ENCODE results near the gene AADAC. TPM values are rescaled to one million over a fixed set of nuclear protein-coding genes. Genes with fewer than 3 reads are reported as not detected.

AADAC gene
- total and polyA plus RNA-seq, 2 of the 13 experiments (the other 11 are each of a cell fraction or from before 2014, with no cell fraction given): 0.87 to 1.5 TPM

DNA sequence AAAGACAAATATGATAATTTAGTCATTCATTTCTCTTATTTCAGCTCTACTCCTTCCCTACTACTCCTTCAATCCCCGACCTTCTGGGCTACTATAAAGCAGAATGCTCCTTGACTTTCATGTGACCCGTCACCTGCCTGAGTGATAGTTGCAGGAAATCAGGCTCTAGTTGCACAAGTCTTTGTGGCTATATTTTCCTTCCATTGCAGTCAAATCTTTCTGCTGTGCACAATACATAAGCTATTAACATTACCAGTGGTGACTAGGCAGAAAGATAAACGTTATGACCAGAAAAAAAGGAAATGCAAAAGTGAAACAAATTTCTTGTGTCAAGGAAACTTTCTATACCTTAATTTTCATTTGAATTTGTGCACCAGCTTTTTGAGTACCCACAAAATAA lies 61.8 kb downstream of the AADAC start:
- no peak for DNase-seq (ENCODE audit: low spot score)
- intact Hi-C loops (cut with micrococcal nuclease; ENCODE audit: unreplicated experiment) (no loop called here), in situ Hi-C loops (cut with HindIII; ENCODE audit: extremely low pct_ligation_motif_present, low pct_unique_long_range_greater_than_20kb) (no loop called here)
- Histone ChIP-seq H3K79me2 (ENCODE audit: insufficient read depth, low read length) (no peaks in the 10 kb centered on the region), H3K27me3 (ENCODE audit: control insufficient read depth in 1 of 2, insufficient read depth in 2 of 2, low read length in 2 of 2) (no peaks in the 10 kb centered on the region; a peak in 1 of 5 replicates), H3K9me3 (ENCODE audit: low read length) (no peaks in the 10 kb centered on the region), H3K4me1 (ENCODE audit: insufficient read depth, low read length) (no peaks in the 10 kb centered on the region), H3K9ac (ENCODE audit: insufficient read depth, low read depth, low read length) (no peak overlapping the region), H3K27ac (ENCODE audit: extremely low read length, insufficient read depth, low read length) (no peak overlapping the region), H4K20me1 (ENCODE audit: insufficient read depth, low read length) (no peaks in the 10 kb centered on the region), H3K4me2 (ENCODE audit: low read depth, low read length) (no peak overlapping the region), H3K36me3 (replicated peaks in 1 of 2; ENCODE audit: control insufficient read depth in 1 of 2, insufficient read depth in 2 of 2, low read length in 2 of 2) (no peaks in the 10 kb centered on the region), H2AFZ (ENCODE audit: low read length) (no peak overlapping the region), H3K4me3 (replicated peaks in 1 of 3; ENCODE audit: insufficient read depth in 1 of 3, low read depth in 2 of 3, low read length in 3 of 3) (no peak overlapping the region)
- WGBS (ENCODE audit: low lambda C conversion rate): 16% methylated on average over 3 of the region's 3 CpGs
- ChIA-PET CTCF (ENCODE audit: low intra/inter-chr PET ratio, low total read pairs) (no interaction called here), POLR2A (no interaction called here)
- no peak for ATAC-seq
- BruUV-seq (replicated peaks): no TSS peak
- no peak for TF ChIP-seq ZKSCAN8 (CRISPR knock-in tag; IDR thresholded peaks at IDR 0.05; ENCODE audit: borderline replicate concordance)
- no peak for TF ChIP-seq ZNF331 (CRISPR knock-in tag; IDR thresholded peaks at IDR 0.05)
- TF ChIP-seq ZNF350 (CRISPR knock-in tag; IDR thresholded peaks at IDR 0.05; ENCODE audit: borderline replicate concordance, low read depth): no peak
- TF ChIP-seq ZNF530 (CRISPR knock-in tag; IDR thresholded peaks at IDR 0.05; ENCODE audit: low read depth): no peak
- no peak for TF ChIP-seq ZNF879 (CRISPR knock-in tag; IDR thresholded peaks at IDR 0.05)
- no peak for TF ChIP-seq ZNF335 (CRISPR knock-in tag; IDR thresholded peaks at IDR 0.05)
- TF ChIP-seq ZNF44 (CRISPR knock-in tag; IDR thresholded peaks at IDR 0.05): no peak
- TF ChIP-seq, protein P1, sequence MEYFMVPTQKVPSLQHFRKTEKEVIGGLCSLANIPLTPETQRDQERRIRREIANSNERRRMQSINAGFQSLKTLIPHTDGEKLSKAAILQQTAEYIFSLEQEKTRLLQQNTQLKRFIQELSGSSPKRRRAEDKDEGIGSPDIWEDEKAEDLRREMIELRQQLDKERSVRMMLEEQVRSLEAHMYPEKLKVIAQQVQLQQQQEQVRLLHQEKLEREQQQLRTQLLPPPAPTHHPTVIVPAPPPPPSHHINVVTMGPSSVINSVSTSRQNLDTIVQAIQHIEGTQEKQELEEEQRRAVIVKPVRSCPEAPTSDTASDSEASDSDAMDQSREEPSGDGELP (IDR thresholded peaks at IDR 0.05; ENCODE audit: borderline replicate concordance, low read depth): no peak
- TF ChIP-seq, protein P2, sequence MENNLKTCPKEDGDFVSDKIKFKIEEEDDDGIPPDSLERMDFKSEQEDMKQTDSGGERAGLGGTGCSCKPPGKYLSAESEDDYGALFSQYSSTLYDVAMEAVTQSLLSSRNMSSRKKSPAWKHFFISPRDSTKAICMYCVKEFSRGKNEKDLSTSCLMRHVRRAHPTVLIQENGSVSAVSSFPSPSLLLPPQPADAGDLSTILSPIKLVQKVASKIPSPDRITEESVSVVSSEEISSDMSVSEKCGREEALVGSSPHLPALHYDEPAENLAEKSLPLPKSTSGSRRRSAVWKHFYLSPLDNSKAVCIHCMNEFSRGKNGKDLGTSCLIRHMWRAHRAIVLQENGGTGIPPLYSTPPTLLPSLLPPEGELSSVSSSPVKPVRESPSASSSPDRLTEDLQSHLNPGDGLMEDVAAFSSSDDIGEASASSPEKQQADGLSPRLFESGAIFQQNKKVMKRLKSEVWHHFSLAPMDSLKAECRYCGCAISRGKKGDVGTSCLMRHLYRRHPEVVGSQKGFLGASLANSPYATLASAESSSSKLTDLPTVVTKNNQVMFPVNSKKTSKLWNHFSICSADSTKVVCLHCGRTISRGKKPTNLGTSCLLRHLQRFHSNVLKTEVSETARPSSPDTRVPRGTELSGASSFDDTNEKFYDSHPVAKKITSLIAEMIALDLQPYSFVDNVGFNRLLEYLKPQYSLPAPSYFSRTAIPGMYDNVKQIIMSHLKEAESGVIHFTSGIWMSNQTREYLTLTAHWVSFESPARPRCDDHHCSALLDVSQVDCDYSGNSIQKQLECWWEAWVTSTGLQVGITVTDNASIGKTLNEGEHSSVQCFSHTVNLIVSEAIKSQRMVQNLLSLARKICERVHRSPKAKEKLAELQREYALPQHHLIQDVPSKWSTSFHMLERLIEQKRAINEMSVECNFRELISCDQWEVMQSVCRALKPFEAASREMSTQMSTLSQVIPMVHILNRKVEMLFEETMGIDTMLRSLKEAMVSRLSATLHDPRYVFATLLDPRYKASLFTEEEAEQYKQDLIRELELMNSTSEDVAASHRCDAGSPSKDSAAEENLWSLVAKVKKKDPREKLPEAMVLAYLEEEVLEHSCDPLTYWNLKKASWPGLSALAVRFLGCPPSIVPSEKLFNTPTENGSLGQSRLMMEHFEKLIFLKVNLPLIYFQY (CRISPR knock-in tag; IDR thresholded peaks at IDR 0.05; ENCODE audit: borderline replicate concordance): no peak
- no peak for TF ChIP-seq ZNF800 (CRISPR knock-in tag; IDR thresholded peaks at IDR 0.05)
- FAIRE-seq: no peak
